CD4-positive, alpha-beta memory T cell (primary cell): Measurements from ENCODE around the gene DGKH. TPM values are rescaled to one million over a fixed set of nuclear protein-coding genes. Genes with fewer than 3 reads are reported as not detected.

ENCODE experiments used
- CTCF ChIA-PET: fragments of 350-600 bp; sonication (Branson Sonifier 250); formaldehyde crosslinking; loops from one replicate; lab custom pipeline; 2021; ENCODE audit warnings: inconsistent platforms; ENCODE audit not compliant: partially characterized antibody; lab: Charles Lee
- POLR2A ChIA-PET: fragments of 350-600 bp; sonication (Branson Sonifier 250); formaldehyde crosslinking; loops from one replicate; lab custom pipeline; 2021; ENCODE audit not compliant: partially characterized antibody; lab: Charles Lee
- DNase-seq, 5 donors: peaks; one replicate each; pipeline versions ENCODE4 v3.0.0 to v3.0.0-alpha.2; 2020 to 2022; ENCODE audit warnings: mixed read lengths in 1 of 5
- H3K27ac ChIP-seq: one replicate; pipeline ENCODE4 v1.7.0; 2013; ENCODE audit warnings: low read depth, low read length
- H3K27me3 ChIP-seq: 2 replicates; pipeline ENCODE4 v1.7.0; 2013; ENCODE audit warnings: mild to moderate bottlenecking, low read length, moderate library complexity; ENCODE audit not compliant: insufficient read depth
- H3K36me3 ChIP-seq: 2 replicates; pipeline ENCODE4 v1.7.0; 2013; ENCODE audit warnings: mild to moderate bottlenecking, low read length, moderate library complexity; ENCODE audit not compliant: insufficient read depth
- H3K4me1 ChIP-seq: 2 replicates; pipeline ENCODE4 v1.7.0; 2013; ENCODE audit warnings: mild to moderate bottlenecking, low read length, moderate library complexity; ENCODE audit not compliant: insufficient read depth
- H3K4me3 ChIP-seq, 2 donors: one replicate each; pipeline ENCODE4 v1.7.0; 2013; ENCODE audit warnings: low read length in 2 of 2, mild to moderate bottlenecking in 1 of 2
- H3K9me3 ChIP-seq, 2 donors: one replicate each; pipeline ENCODE4 v1.7.0; 2013; ENCODE audit warnings: low read length in 2 of 2, control low read depth in 1 of 2; ENCODE audit not compliant: control insufficient read depth in 1 of 2
- H3K27ac Mint-ChIP-seq, 7 donors: one replicate each; pipeline ENCODE4 v1.8.0; 2020 to 2021; ENCODE audit warnings: mixed read lengths in 7 of 7, mild to moderate bottlenecking in 6 of 7, inconsistent platforms in 3 of 7, moderate library complexity in 3 of 7
- H3K27me3 Mint-ChIP-seq, 2 donors: one replicate each; pipeline ENCODE4 v1.8.0; 2020 to 2021; ENCODE audit warnings: mixed read lengths in 2 of 2
- H3K36me3 Mint-ChIP-seq, 2 donors: one replicate each; pipeline ENCODE4 v1.8.0; 2020 to 2021; ENCODE audit warnings: mixed read lengths in 2 of 2, inconsistent platforms in 1 of 2, mild to moderate bottlenecking in 1 of 2
- H3K4me1 Mint-ChIP-seq, 4 donors: one replicate each; pipeline ENCODE4 v1.8.0; 2020 to 2021; ENCODE audit warnings: mixed read lengths in 4 of 4, mild to moderate bottlenecking in 1 of 4
- H3K4me3 Mint-ChIP-seq, 8 donors: one replicate each; pipeline ENCODE4 v1.8.0; 2020 to 2021; ENCODE audit warnings: mixed read lengths in 8 of 8, mild to moderate bottlenecking in 7 of 8, moderate library complexity in 6 of 8, inconsistent platforms in 3 of 8
- H3K9me3 Mint-ChIP-seq, 8 donors: one replicate each; pipeline ENCODE4 v1.8.0; 2020 to 2021; ENCODE audit warnings: mixed read lengths in 8 of 8, mild to moderate bottlenecking in 5 of 8, inconsistent platforms in 3 of 8, moderate library complexity in 1 of 8
- intact Hi-C: fragments of 100-400 bp; cut with micrococcal nuclease; formaldehyde crosslinking; loops from one replicate; pipeline ENCODE4 v1.15.1; 2023
- polyA plus RNA-seq, 2 donors: library from polyadenylated mRNA; unstranded; fragments of 300-500 nt; fragmentation: Illumina TruSeq; gene quantifications; one replicate each; pipeline ENCODE4 v1.2.3, GENCODE V29; 2021
- total RNA-seq, 2 experiments: library from RNA; stranded (reverse); gene quantifications; one replicate each; pipeline ENCODE4 v1.2.3, GENCODE V29; 2021

Gene DGKH
- total and polyA plus RNA-seq, 4 experiments from 2014 or later: 2.1 to 11.6 (median 6.6) TPM

- Histone ChIP-seq H3K4me1 (no peaks in the 10 kb centered on the region), H3K27ac (no peak overlapping the region), H3K4me3 (no peak overlapping the region), H3K9me3 (no peaks in the 10 kb centered on the region), H3K27me3 (no peaks in the 10 kb centered on the region), H3K36me3 (no peaks in the 10 kb centered on the region)
- H3K4me3 Mint-ChIP-seq: no peak overlapping the region
- CTCF ChIA-PET: no interaction called here
- peaks cover 0 to 9% (median 3%) of the 10 kb centered on the region in 8 donors for H3K9me3 Mint-ChIP-seq
- peaks cover 0 to 16% (median 11%) of the 10 kb centered on the region in 4 donors for H3K4me1 Mint-ChIP-seq
- no peaks in the 10 kb centered on the region for H3K27me3 Mint-ChIP-seq
- intact Hi-C loops: no loop called here
- DNase-seq: no peak
- H3K36me3 Mint-ChIP-seq: peaks cover 2 to 26% of the 10 kb centered on the region in 2 donors
- POLR2A ChIA-PET: no interaction called here
- H3K27ac Mint-ChIP-seq: no peak overlapping the region
Measured at GRCh38 chr13:42100960-42101359, 52.5 kb downstream of the DGKH start.

GRCh38 chr13:42101821-42102585 is 53.6 kb downstream of the DGKH start:
- Mint-ChIP-seq H3K36me3 (peaks cover 2 to 26% of the 10 kb centered on the region in 2 donors), H3K4me1 (peaks cover 0 to 16% (median 11%) of the 10 kb centered on the region in 4 donors), H3K27me3 (no peaks in the 10 kb centered on the region), H3K4me3 (peak overlapping the region in 1 of 8 donors; percentile 60), H3K27ac (peak overlapping the region in 1 of 7 donors; percentile 47), H3K9me3 (peaks cover 0 to 9% (median 3%) of the 10 kb centered on the region in 8 donors)
- Histone ChIP-seq H3K27me3 (no peaks in the 10 kb centered on the region), H3K36me3 (no peaks in the 10 kb centered on the region), H3K4me1 (no peaks in the 10 kb centered on the region), H3K9me3 (no peaks in the 10 kb centered on the region), H3K4me3 (no peak overlapping the region), H3K27ac (no peak overlapping the region)
- ChIA-PET CTCF (no interaction called here), POLR2A (no interaction called here)
- DNase-seq: no peak
- intact Hi-C loops: no loop called here

GRCh38 chr13:42102961-42103865 is 54.8 kb downstream of the DGKH start:
- Mint-ChIP-seq H3K27me3 (no peaks in the 10 kb centered on the region), H3K36me3 (peaks cover 2 to 21% of the 10 kb centered on the region in 2 donors)

GRCh38 chr13:42106998-42107397 is 58.5 kb downstream of the DGKH start:
- no peaks in the 10 kb centered on the region for H3K27me3 ChIP-seq
- Mint-ChIP-seq H3K4me1 (peaks cover 7 to 12% (median 11%) of the 10 kb centered on the region in 4 donors), H3K27ac (peak overlapping the region in 2 of 7 donors; percentile 63 to 75), H3K27me3 (no peaks in the 10 kb centered on the region), H3K36me3 (peaks cover 2 to 16% of the 10 kb centered on the region in 2 donors), H3K4me3 (no peak overlapping the region), H3K9me3 (peaks cover 0 to 9% (median 2%) of the 10 kb centered on the region in 8 donors)
- H3K27ac ChIP-seq: no peak overlapping the region
- ChIA-PET CTCF (interaction anchor here (11.4 kb wide), 1 partner anchor 437 kb away, joined by 122 read pairs; no protein-coding TSS in a partner anchor), POLR2A (no interaction called here)
- no peak for DNase-seq
- H3K4me1 ChIP-seq: peaks cover 6% of the 10 kb centered on the region
- intact Hi-C loops: no loop called here
- H3K36me3 ChIP-seq: no peaks in the 10 kb centered on the region
- no peaks in the 10 kb centered on the region for H3K9me3 ChIP-seq
- no peak overlapping the region for H3K4me3 ChIP-seq

More at GRCh38 chr13:42102961-42103865, 54.8 kb downstream of the DGKH start:
- ChIA-PET CTCF (interaction anchor here (0.6 kb wide), 1 partner anchor 202 kb away, joined by 3 read pairs; no protein-coding TSS in a partner anchor), POLR2A (no interaction called here)
- peaks cover 0 to 16% (median 11%) of the 10 kb centered on the region in 4 donors for H3K4me1 Mint-ChIP-seq
- H3K27me3 ChIP-seq: no peaks in the 10 kb centered on the region
- no peaks in the 10 kb centered on the region for H3K4me1 ChIP-seq
- peak overlapping the region in 1 of 7 donors; percentile 56 for H3K27ac Mint-ChIP-seq
- no peak overlapping the region for H3K4me3 Mint-ChIP-seq
- H3K9me3 ChIP-seq: no peaks in the 10 kb centered on the region
- H3K4me3 ChIP-seq: no peak overlapping the region
- intact Hi-C loops: no loop called here
- no peak overlapping the region for H3K27ac ChIP-seq
- DNase-seq: no peak
- H3K36me3 ChIP-seq: no peaks in the 10 kb centered on the region
- peaks cover 0 to 9% (median 3%) of the 10 kb centered on the region in 8 donors for H3K9me3 Mint-ChIP-seq

- intact Hi-C loops: no loop called here
- no peak overlapping the region for H3K4me3 Mint-ChIP-seq
- CTCF ChIA-PET: interaction anchor here (11.4 kb wide), 1 partner anchor 437 kb away, joined by 122 read pairs; no protein-coding TSS in a partner anchor
- peaks cover 2 to 15% of the 10 kb centered on the region in 2 donors for H3K36me3 Mint-ChIP-seq
- Histone ChIP-seq H3K4me1 (peaks cover 6% of the 10 kb centered on the region), H3K27me3 (no peaks in the 10 kb centered on the region), H3K27ac (no peak overlapping the region), H3K9me3 (no peaks in the 10 kb centered on the region), H3K4me3 (no peak overlapping the region), H3K36me3 (no peaks in the 10 kb centered on the region)
- POLR2A ChIA-PET: no interaction called here
- no peaks in the 10 kb centered on the region for H3K27me3 Mint-ChIP-seq
- H3K9me3 Mint-ChIP-seq: peaks cover 0 to 9% (median 2%) of the 10 kb centered on the region in 8 donors
- H3K27ac Mint-ChIP-seq: peak overlapping the region in 1 of 7 donors; percentile 7
- no peak for DNase-seq
- H3K4me1 Mint-ChIP-seq: peaks cover 7 to 11% (median 11%) of the 10 kb centered on the region in 4 donors
Measured at GRCh38 chr13:42107421-42107820, 59.0 kb downstream of the DGKH start.

GRCh38 chr13:42108217-42108616 is 59.8 kb downstream of the DGKH start:
- no peaks in the 10 kb centered on the region for H3K27me3 ChIP-seq
- H3K27ac Mint-ChIP-seq: peak overlapping the region in 1 of 7 donors; percentile 2
- DNase-seq: no peak
- H3K27me3 Mint-ChIP-seq: no peaks in the 10 kb centered on the region
- H3K9me3 ChIP-seq: no peaks in the 10 kb centered on the region
- POLR2A ChIA-PET: no interaction called here
- peaks cover 6% of the 10 kb centered on the region for H3K4me1 ChIP-seq
- peaks cover 0 to 9% (median 2%) of the 10 kb centered on the region in 8 donors for H3K9me3 Mint-ChIP-seq
- H3K36me3 Mint-ChIP-seq: peaks cover 2 to 7% of the 10 kb centered on the region in 2 donors
- intact Hi-C loops: no loop called here
- peaks cover 7 to 11% (median 10%) of the 10 kb centered on the region in 4 donors for H3K4me1 Mint-ChIP-seq
- no peak overlapping the region for H3K4me3 Mint-ChIP-seq
- CTCF ChIA-PET: interaction anchor here (0.7 to 11.4 kb wide), 3 partner anchors 204 to 452 kb away, joined by 3 to 122 read pairs (median 3); no protein-coding TSS in a partner anchor
- no peak overlapping the region for H3K4me3 ChIP-seq
- no peak overlapping the region for H3K27ac ChIP-seq
- H3K36me3 ChIP-seq: no peaks in the 10 kb centered on the region
